H1 (cell line): ENCODE results near the gene TAF4. TPM values are rescaled to one million over a fixed set of nuclear protein-coding genes. Genes with fewer than 3 reads are reported as not detected.

Source experiments
- CTCF ChIA-PET: fragments of 300-600 bp; sonication (Branson Sonifier 250); formaldehyde crosslinking; loops from one replicate; lab custom pipeline; 2021; ENCODE audit not compliant: partially characterized antibody; lab: Charles Lee
- POLR2A ChIA-PET: fragments of 300-600 bp; sonication (Branson Sonifier 250); formaldehyde crosslinking; loops from one replicate; lab custom pipeline; 2021; ENCODE audit warnings: inconsistent platforms; ENCODE audit not compliant: partially characterized antibody; lab: Charles Lee
- DNase-seq, 2 experiments: peaks; one replicate each; pipeline versions ENCODE4 v3.0.0 to v3.0.0-alpha.2; 2010 to 2022; ENCODE audit warnings: low spot score in 2 of 2, low read depth in 1 of 2, mixed read lengths in 1 of 2
- FAIRE-seq: peaks from 2 replicates; lab custom pipeline; 2011; peaks lifted over from hg19 to GRCh38; lab: Jason Lieb, UNC
- H2AFZ ChIP-seq: 2 replicates; pipeline ENCODE4 v1.8.1; 2012; ENCODE audit warnings: low read length, inconsistent platforms
- H2AK5ac ChIP-seq: 2 replicates; pipeline ENCODE4 v1.6.1; 2013; ENCODE audit warnings: low read depth, low read length
- H2BK120ac ChIP-seq: replicated peaks from 2 replicates; pipeline ENCODE3; 2013; ENCODE audit warnings: low read depth, low read length, inconsistent platforms
- H2BK12ac ChIP-seq: 2 replicates; pipeline ENCODE4 v1.6.1; 2013; ENCODE audit warnings: low read depth, low read length
- H2BK15ac ChIP-seq: 2 replicates; pipeline ENCODE4 v1.6.1; 2013; ENCODE audit warnings: low read length
- H2BK20ac ChIP-seq: 2 replicates; pipeline ENCODE4 v1.6.1; 2013; ENCODE audit warnings: low read length
- H2BK5ac ChIP-seq: 2 replicates; pipeline ENCODE4 v1.6.1; 2013; ENCODE audit warnings: low read depth, low read length
- H3K14ac ChIP-seq: 2 replicates; pipeline ENCODE4 v1.6.1; 2013; ENCODE audit warnings: inconsistent platforms; ENCODE audit not compliant: insufficient read length
- H3K18ac ChIP-seq: 2 replicates; pipeline ENCODE4 v1.6.1; 2013; ENCODE audit warnings: low read length; ENCODE audit errors: extremely low read depth
- H3K23ac ChIP-seq: 2 replicates; pipeline ENCODE4 v1.6.1; 2013; ENCODE audit warnings: inconsistent platforms; ENCODE audit not compliant: insufficient read length
- H3K23me2 ChIP-seq: 2 replicates; pipeline ENCODE4 v1.6.1; 2013; ENCODE audit warnings: low read depth, low read length
- H3K27ac ChIP-seq: 2 replicates; pipeline ENCODE4 v1.6.1; 2011; ENCODE audit warnings: low read depth, low read length, inconsistent platforms
- H3K27me3 ChIP-seq, 4 experiments: replicated peaks in 1 of 4; 1 replicate in 1 of 4; 2 replicates in 3 of 4; pipeline versions ENCODE4 v1.6.1 to v1.8.1; 2011 to 2013; ENCODE audit warnings: low read length in 3 of 4, mild to moderate bottlenecking in 3 of 4, inconsistent platforms in 2 of 4, mixed read lengths in 2 of 4, moderate library complexity in 1 of 4; ENCODE audit not compliant: control insufficient read depth in 3 of 4, insufficient read depth in 3 of 4; ENCODE audit errors: extremely low read depth in 1 of 4
- H3K36me3 ChIP-seq, 4 experiments: 2 replicates each; pipeline versions ENCODE4 v1.6.1 to v1.8.1; 2011 to 2013; ENCODE audit warnings: mild to moderate bottlenecking in 4 of 4, low read length in 3 of 4, moderate library complexity in 2 of 4, control low read depth in 1 of 4, inconsistent platforms in 1 of 4; ENCODE audit not compliant: insufficient read depth in 4 of 4, control insufficient read depth in 2 of 4
- H3K4ac ChIP-seq: replicated peaks from 2 replicates; pipeline ENCODE3; 2013; ENCODE audit warnings: low read length, low read depth, mixed read lengths, inconsistent platforms; ENCODE audit not compliant: insufficient read length
- H3K4me1 ChIP-seq, 4 experiments: replicated peaks in 1 of 4; 1 replicate in 1 of 4; 2 replicates in 3 of 4; pipeline versions ENCODE4 v1.6.1 to v1.8.1; 2011 to 2013; ENCODE audit warnings: low read length in 3 of 4, inconsistent platforms in 2 of 4, mixed read lengths in 1 of 4; ENCODE audit not compliant: insufficient read depth in 4 of 4, control insufficient read depth in 3 of 4
- H3K4me2 ChIP-seq, 2 experiments: 2 replicates each; pipeline versions ENCODE4 v1.6.1 to v1.8.1; 2011 to 2013; ENCODE audit warnings: low read depth in 2 of 2, low read length in 2 of 2, control low read depth in 1 of 2, inconsistent platforms in 1 of 2, mild to moderate bottlenecking in 1 of 2; ENCODE audit not compliant: insufficient read depth in 1 of 2
- H3K4me3 ChIP-seq, 4 experiments: fragments of 200-600, 300-600 bp in 1 of 4; sonication (generic), shearing (Covaris generic), sonication (Bioruptor Twin) in 1 of 4; 2 replicates each; pipeline versions ENCODE4 v1.5.1 to v1.8.1; 2011 to 2016; ENCODE audit warnings: low read length in 4 of 4, low read depth in 3 of 4, control low read depth in 2 of 4, inconsistent platforms in 2 of 4, mild to moderate bottlenecking in 2 of 4, mixed read lengths in 1 of 4, moderate library complexity in 1 of 4; ENCODE audit not compliant: insufficient read depth in 2 of 4; ENCODE audit errors: extremely low read depth in 1 of 4
- H3K56ac ChIP-seq: replicated peaks from 2 replicates; pipeline ENCODE3; 2013; ENCODE audit warnings: low read depth, mild to moderate bottlenecking, mixed read lengths, low read length, inconsistent platforms; ENCODE audit not compliant: insufficient read length
- H3K79me1 ChIP-seq: 2 replicates; pipeline ENCODE4 v1.6.1; 2013; ENCODE audit warnings: low read depth, low read length, control low read depth
- H3K79me2 ChIP-seq, 2 experiments: 2 replicates each; pipeline versions ENCODE4 v1.6.1 to v1.8.1; 2012 to 2013; ENCODE audit warnings: low read length in 2 of 2, mild to moderate bottlenecking in 2 of 2, inconsistent platforms in 1 of 2; ENCODE audit not compliant: insufficient read depth in 2 of 2, control insufficient read depth in 1 of 2
- H3K9ac ChIP-seq, 4 experiments: replicated peaks in 1 of 4; 1 replicate in 1 of 4; 2 replicates in 3 of 4; pipeline versions ENCODE4 v1.6.1 to v1.8.1; 2011 to 2013; ENCODE audit warnings: low read depth in 3 of 4, low read length in 3 of 4, control low read depth in 2 of 4, mild to moderate bottlenecking in 2 of 4, moderate library complexity in 2 of 4, inconsistent platforms in 1 of 4; ENCODE audit errors: extremely low read depth in 1 of 4
- H3K9me3 ChIP-seq, 2 experiments: 2 replicates each; pipeline versions ENCODE4 v1.6.1 to v1.8.1; 2012 to 2013; ENCODE audit warnings: mild to moderate bottlenecking in 2 of 2, moderate library complexity in 2 of 2, control low read depth in 1 of 2, inconsistent platforms in 1 of 2, low read depth in 1 of 2, low read length in 1 of 2, mixed read lengths in 1 of 2; ENCODE audit not compliant: insufficient read depth in 2 of 2
- H4K20me1 ChIP-seq, 2 experiments: replicated peaks in 1 of 2; 2 replicates each; pipeline versions ENCODE3 to v1.8.1; 2011 to 2013; ENCODE audit warnings: inconsistent platforms in 2 of 2, low read length in 2 of 2, mild to moderate bottlenecking in 1 of 2; ENCODE audit not compliant: insufficient read depth in 2 of 2, control insufficient read depth in 1 of 2
- H4K5ac ChIP-seq: 2 replicates; pipeline ENCODE4 v1.6.1; 2013; ENCODE audit warnings: low read length, low read depth, mixed read lengths, inconsistent platforms; ENCODE audit not compliant: insufficient read length
- H4K8ac ChIP-seq: 2 replicates; pipeline ENCODE4 v1.8.0; 2013; ENCODE audit warnings: mild to moderate bottlenecking, moderate library complexity, low read length, inconsistent platforms; ENCODE audit not compliant: insufficient read depth; ENCODE audit errors: extremely low read depth
- H4K91ac ChIP-seq: replicated peaks from 2 replicates; pipeline ENCODE3; 2013; ENCODE audit warnings: low read length, mixed read lengths, inconsistent platforms; ENCODE audit not compliant: insufficient read length
- CBX8 ChIP-seq: fragments of 300-800, 300-1000 bp; sonication (generic); IDR thresholded peaks from 2 replicates; pipeline ENCODE4 v1.7.1; 2016; ENCODE audit warnings: low read depth, low read length, borderline replicate concordance
- JUND ChIP-seq: IDR thresholded peaks from 2 replicates; pipeline ENCODE4 v1.6.1; 2011; ENCODE audit warnings: mild to moderate bottlenecking, improper control_type of control experiment, low read length
- TBP ChIP-seq: IDR thresholded peaks from 2 replicates; pipeline ENCODE4 v1.6.1; 2011; ENCODE audit warnings: low read depth, low read length, improper control_type of control experiment
- TEAD4 ChIP-seq: IDR thresholded peaks from 2 replicates; pipeline ENCODE4 v1.6.1; 2012; ENCODE audit warnings: low read depth, low read length, inconsistent platforms, mixed read lengths
- WGBS, 2 experiments: shearing (Covaris generic) in 1 of 2; methylation state at CpG; one replicate each; pipeline versions ENCODE4 v1.1.6 to v1.1.7; 2013 to 2015; ENCODE audit warnings: low lambda C conversion rate in 2 of 2, mixed read lengths in 2 of 2, inconsistent platforms in 1 of 2, low coverage in 1 of 2, missing lambda C conversion rate in 1 of 2; ENCODE audit not compliant: insufficient replicate concordance in 2 of 2, insufficient coverage in 1 of 2, insufficient read length in 1 of 2; ENCODE audit errors: extremely low coverage in 1 of 2, missing lambda C conversion rate in 1 of 2; 5-methylcytosine and 5-hydroxymethylcytosine counted together
- polyA plus RNA-seq, 7 experiments: library from polyadenylated mRNA; depleted of rRNA in 3 of 7; stranded (reverse) in 5 of 7; unstranded in 2 of 7; fragments of >200 nt in 5 of 7; fragments of 200-250 nt in 2 of 7; gene quantifications; 1 replicate in 5 of 7; 2 replicates in 1 of 7; 4 replicates in 1 of 7; pipeline versions ENCODE4 v1.2.1 to v1.2.3, GENCODE V29; 2011 to 2013; ENCODE audit warnings: missing spikeins in 2 of 7, mixed read lengths in 2 of 7
- total RNA-seq: library from RNA; stranded (reverse); fragmentation: NEBNext Ultra II Directional; extraction: Animal tissue kit (Norgen Biotek cat#: 25700); gene quantifications from 2 replicates; pipeline ENCODE4 v1.2.1, GENCODE V29; 2021

Gene TAF4
- total and polyA plus RNA-seq, 2 of the 8 experiments (the other 6 are each of a cell fraction or from before 2014, with no cell fraction given), result 16.0 to 30.1 TPM

DNA sequence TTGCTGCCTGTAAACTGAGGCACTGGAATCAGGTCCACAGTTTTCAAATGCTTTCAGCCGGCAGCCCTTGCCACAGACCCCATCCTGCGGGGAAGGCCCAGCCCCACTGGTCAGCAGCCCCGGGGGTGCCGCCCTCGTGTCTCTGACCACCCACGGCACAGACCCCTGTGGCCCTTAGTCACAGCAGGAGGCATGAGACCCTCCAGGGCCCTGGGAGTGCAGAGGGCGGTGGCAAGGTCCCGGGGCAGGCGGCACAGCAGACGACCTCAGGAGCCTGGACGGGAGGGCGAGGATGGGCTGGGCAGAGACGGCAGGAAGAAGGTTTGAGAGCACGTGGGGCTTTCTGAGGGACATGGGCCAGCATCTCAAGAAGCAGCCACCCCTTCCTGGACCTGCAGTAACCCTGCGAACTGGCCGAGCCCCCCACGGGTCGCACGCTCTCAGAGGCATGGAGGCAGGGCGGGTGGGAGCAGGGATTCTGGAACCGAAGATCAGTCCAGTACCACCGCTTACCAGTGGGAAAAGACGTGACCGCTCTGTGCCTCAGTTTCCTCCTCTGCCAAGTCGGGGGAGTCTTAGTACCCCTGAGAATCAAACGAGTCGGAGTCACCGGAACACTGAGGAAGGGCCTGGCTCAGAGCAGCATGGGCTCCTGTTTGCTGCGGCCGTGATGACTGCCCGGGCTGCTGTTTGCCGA is 140.7 kb downstream of the TAF4 start:
- no peak overlapping the region for H3K4me3 ChIP-seq
- H4K20me1 ChIP-seq, result peaks cover 0 to 2% of the 10 kb centered on the region in 2 experiments
- no peak overlapping the region for H4K5ac ChIP-seq
- no peak overlapping the region for H2BK15ac ChIP-seq
- H4K8ac ChIP-seq, result no peak overlapping the region; the same call in 1 of the 2 replicates
- 81% methylated on average over 31 of the region's 32 CpGs; no CpG with 5 or more reads in 1 of the 2 experiments for WGBS, 2 experiments
- H3K9ac ChIP-seq, result no peak overlapping the region
- no peak overlapping the region for H2BK12ac ChIP-seq
- no peak for FAIRE-seq
- no peak overlapping the region for H3K4ac ChIP-seq
- H3K79me2 ChIP-seq, result no peaks in the 10 kb centered on the region
- no peak overlapping the region for H3K23ac ChIP-seq
- H3K27me3 ChIP-seq, result peaks cover 0 to 2% (median 0%) of the 10 kb centered on the region in 4 experiments; a peak in 1 of 7 replicates
- H3K14ac ChIP-seq, result no peak overlapping the region
- no peak overlapping the region for H3K27ac ChIP-seq
- H3K56ac ChIP-seq, result no peak overlapping the region
- CTCF ChIA-PET, result no interaction called here
- no peaks in the 10 kb centered on the region; a peak in 1 of 8 replicates for H3K36me3 ChIP-seq
- peaks cover 1 to 11% of the 10 kb centered on the region in 2 experiments; a peak in 2 of 4 replicates for H3K9me3 ChIP-seq
- no peak overlapping the region for H2AK5ac ChIP-seq
- H2AFZ ChIP-seq, result no peak overlapping the region
- no peak overlapping the region for H3K4me2 ChIP-seq
- POLR2A ChIA-PET, result no interaction called here
- peaks cover 2% of the 10 kb centered on the region; the same call in 1 of the 2 replicates for H3K23me2 ChIP-seq
- no peak overlapping the region for H2BK20ac ChIP-seq
- no peak overlapping the region for H4K91ac ChIP-seq
- no peak overlapping the region for H2BK5ac ChIP-seq
- H2BK120ac ChIP-seq, result no peak overlapping the region
- no peaks in the 10 kb centered on the region for H3K79me1 ChIP-seq
- no peaks in the 10 kb centered on the region for H3K4me1 ChIP-seq
- TF ChIP-seq TEAD4 (no peak), CBX8 (no peak), JUND (no peak), TBP (no peak)
- H3K18ac ChIP-seq, result no peak overlapping the region
- DNase-seq, result peak in 1 of 2 experiments; percentile 32
